SU-DHL-6 (cell line): ENCODE data around the gene FAM200B.

Experiments used
- EZH2phosphoT487 ChIP-seq: fragments of 200-600 bp; sonication (generic), shearing (Covaris generic); conservative IDR thresholded peaks from 2 replicates; pipeline ENCODE4 v1.6.1; 2018; ENCODE audit warnings: mild to moderate bottlenecking, antibody characterized with exemption, low read length, moderate library complexity, mixed read lengths
- TF ChIP-seq, protein P1 (sequence below): fragments of 200-600 bp; sonication (generic); IDR thresholded peaks from one replicate; pipeline ENCODE4 v1.5.1; 2017; ENCODE audit warnings: antibody characterized with exemption, mild to moderate bottlenecking, low read length, moderate library complexity; ENCODE audit not compliant: insufficient read depth, poor library complexity, severe bottlenecking

DNA sequence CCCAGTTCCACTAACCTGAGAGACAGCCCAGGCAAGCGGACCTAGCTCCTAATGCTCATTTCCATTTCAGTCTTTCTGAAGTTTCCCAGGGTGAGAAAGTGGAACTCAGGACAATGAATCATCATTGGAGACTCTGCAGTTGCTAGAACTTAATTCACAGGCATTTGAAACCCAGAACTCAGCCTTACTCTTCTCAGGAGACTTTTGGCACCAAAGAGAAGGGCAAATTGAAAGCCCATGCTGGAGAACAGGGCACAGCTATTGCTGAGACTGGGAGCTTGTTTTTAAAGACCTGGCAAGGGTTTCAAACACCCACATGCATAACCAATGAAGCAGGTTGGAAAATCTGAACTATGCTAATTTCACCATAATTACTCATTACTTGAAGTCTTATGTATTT is 57.2 kb downstream of the FAM200B start:
- TF ChIP-seq, protein P1, sequence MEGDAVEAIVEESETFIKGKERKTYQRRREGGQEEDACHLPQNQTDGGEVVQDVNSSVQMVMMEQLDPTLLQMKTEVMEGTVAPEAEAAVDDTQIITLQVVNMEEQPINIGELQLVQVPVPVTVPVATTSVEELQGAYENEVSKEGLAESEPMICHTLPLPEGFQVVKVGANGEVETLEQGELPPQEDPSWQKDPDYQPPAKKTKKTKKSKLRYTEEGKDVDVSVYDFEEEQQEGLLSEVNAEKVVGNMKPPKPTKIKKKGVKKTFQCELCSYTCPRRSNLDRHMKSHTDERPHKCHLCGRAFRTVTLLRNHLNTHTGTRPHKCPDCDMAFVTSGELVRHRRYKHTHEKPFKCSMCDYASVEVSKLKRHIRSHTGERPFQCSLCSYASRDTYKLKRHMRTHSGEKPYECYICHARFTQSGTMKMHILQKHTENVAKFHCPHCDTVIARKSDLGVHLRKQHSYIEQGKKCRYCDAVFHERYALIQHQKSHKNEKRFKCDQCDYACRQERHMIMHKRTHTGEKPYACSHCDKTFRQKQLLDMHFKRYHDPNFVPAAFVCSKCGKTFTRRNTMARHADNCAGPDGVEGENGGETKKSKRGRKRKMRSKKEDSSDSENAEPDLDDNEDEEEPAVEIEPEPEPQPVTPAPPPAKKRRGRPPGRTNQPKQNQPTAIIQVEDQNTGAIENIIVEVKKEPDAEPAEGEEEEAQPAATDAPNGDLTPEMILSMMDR: no peak
- TF ChIP-seq EZH2phosphoT487: no peak
